Uterus (tissue), 2 donors: ENCODE results near the gene KCNIP1.

Experiments
- POLR2A ChIP-seq, 2 donors: fragments of 450-650 bp; IDR thresholded peaks; one replicate each; pipeline ENCODE4 v1.6.1; 2016; ENCODE audit warnings: antibody characterized with exemption in 2 of 2, mild to moderate bottlenecking in 1 of 2, moderate library complexity in 1 of 2
- TF ChIP-seq, protein P1 (sequence below), 4 experiments: fragments of 200-600 bp in 2 of 4; fragments of 450-650 bp in 2 of 4; sonication (generic) in 2 of 4; IDR thresholded peaks; one replicate each; pipeline ENCODE4 v1.5.1; 2016 to 2019; ENCODE audit warnings: antibody characterized with exemption in 4 of 4, mild to moderate bottlenecking in 2 of 4, moderate library complexity in 1 of 4

DNA sequence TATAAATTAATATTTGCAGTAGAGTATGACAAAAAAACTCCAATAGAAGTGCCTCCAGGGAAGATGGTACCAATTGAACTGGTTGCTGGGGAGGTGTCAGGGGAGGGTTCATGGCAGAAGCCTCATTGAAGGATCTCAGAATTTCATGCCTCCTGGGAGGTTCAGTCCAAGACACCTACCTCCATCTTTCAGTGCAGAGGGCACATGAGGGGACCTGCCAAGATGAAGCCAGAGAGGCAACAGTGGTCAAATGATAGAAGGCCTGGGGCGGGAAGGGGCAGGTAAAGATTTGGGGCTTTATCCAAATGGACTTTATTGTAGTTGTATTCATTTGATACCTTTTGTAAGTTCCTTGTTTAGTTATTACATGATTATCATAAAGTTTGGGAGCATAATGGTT, 25.9 kb upstream of the KCNIP1 start:
- TF ChIP-seq, protein P1, sequence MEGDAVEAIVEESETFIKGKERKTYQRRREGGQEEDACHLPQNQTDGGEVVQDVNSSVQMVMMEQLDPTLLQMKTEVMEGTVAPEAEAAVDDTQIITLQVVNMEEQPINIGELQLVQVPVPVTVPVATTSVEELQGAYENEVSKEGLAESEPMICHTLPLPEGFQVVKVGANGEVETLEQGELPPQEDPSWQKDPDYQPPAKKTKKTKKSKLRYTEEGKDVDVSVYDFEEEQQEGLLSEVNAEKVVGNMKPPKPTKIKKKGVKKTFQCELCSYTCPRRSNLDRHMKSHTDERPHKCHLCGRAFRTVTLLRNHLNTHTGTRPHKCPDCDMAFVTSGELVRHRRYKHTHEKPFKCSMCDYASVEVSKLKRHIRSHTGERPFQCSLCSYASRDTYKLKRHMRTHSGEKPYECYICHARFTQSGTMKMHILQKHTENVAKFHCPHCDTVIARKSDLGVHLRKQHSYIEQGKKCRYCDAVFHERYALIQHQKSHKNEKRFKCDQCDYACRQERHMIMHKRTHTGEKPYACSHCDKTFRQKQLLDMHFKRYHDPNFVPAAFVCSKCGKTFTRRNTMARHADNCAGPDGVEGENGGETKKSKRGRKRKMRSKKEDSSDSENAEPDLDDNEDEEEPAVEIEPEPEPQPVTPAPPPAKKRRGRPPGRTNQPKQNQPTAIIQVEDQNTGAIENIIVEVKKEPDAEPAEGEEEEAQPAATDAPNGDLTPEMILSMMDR (IDR thresholded peaks at IDR 0.05), result no peak
- TF ChIP-seq POLR2A (IDR thresholded peaks at IDR 0.05), result no peak
